Epithelial cell of umbilical artery (primary cell): ENCODE measurements around the gene IRAK1BP1. TPM values are rescaled to one million over a fixed set of nuclear protein-coding genes. Genes with fewer than 3 reads are reported as not detected.

Experiments
- total RNA-seq: library from RNA; depleted of rRNA; stranded (reverse); fragments of >200 nt; gene quantifications from 2 replicates; pipeline ENCODE4 v1.2.3, GENCODE V29; 2014

Gene IRAK1BP1, protein sequence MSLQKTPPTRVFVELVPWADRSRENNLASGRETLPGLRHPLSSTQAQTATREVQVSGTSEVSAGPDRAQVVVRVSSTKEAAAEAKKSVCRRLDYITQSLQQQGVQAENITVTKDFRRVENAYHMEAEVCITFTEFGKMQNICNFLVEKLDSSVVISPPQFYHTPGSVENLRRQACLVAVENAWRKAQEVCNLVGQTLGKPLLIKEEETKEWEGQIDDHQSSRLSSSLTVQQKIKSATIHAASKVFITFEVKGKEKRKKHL
- 2.3 and 4.6 TPM in 2 replicates for total RNA-seq

DNA sequence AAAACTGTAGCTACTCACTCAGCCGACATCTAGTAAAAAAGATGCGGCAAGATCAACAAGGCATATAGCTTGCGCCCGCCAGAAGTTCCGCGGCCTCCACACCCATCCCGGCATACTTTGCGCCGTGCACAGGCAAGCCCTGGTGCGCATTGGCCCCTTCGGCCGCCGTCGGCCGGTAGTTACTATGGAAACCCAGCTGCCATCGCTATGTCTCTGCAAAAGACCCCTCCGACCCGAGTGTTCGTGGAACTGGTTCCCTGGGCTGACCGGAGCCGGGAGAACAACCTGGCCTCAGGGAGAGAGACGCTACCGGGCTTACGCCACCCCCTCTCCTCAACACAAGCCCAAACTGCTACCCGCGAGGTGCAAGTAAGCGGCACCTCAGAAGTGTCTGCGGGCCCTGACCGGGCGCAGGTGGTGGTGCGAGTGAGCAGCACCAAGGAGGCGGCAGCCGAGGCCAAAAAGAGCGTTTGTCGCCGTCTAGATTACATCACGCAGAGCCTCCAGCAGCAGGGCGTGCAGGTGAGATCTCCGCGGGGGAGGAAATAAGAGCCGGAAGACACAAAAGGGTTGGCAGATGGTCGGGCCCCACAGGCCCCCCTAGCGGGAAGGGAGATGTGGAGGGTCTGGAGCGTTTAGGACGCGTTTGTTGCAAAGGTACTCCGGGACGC, at the start of gene IRAK1BP1:
Gene IRAK1BP1, plus strand, starts transcription at position 182 of the 671 bp plus-strand sequence. Its CDS starts 26 bp downstream, at position 208.

Other genes with a start within 250 kb of the IRAK1BP1 start
- 16.6 and 22.8 TPM in 2 replicates for gene PHIP, start 210.7 kb downstream of the IRAK1BP1 start, total RNA-seq